GM19324 (cell line): ENCODE results near the gene BAIAP2L1.
"Not testable (repeated sequence)": the region's sequence is repeated elsewhere in the genome, so short reads cannot be mapped to it uniquely, and the experiment has no call there.

Source experiments
- ATAC-seq: cut with Tn5 transposase; IDR thresholded peaks from one replicate; pipeline ENCODE4 v1.9.1; 2021; ENCODE audit warnings: mild to moderate bottlenecking, moderate library complexity; ENCODE audit not compliant: unreplicated experiment, low FRiP score

The BAIAP2L1 gene

DNA sequence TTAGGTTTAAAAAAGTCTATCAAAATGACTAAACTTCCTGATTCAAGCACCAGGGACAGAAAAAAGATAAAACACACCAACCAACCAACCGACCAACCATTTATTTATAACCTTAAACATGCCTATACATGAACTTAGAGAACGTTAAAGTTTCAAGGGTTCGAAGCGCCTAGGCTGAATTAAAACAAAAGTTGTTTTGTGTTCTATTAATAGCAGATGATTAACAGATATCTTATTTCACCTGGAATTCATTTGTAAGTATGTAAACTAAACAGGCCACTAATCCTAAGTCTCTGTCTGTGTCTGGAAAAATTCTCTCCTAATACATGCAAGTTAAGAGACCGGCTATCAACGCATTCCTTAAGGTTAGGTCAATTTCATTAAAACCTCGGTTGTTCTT, 1.4 kb downstream of the BAIAP2L1 start:
- no peak for ATAC-seq

DNA sequence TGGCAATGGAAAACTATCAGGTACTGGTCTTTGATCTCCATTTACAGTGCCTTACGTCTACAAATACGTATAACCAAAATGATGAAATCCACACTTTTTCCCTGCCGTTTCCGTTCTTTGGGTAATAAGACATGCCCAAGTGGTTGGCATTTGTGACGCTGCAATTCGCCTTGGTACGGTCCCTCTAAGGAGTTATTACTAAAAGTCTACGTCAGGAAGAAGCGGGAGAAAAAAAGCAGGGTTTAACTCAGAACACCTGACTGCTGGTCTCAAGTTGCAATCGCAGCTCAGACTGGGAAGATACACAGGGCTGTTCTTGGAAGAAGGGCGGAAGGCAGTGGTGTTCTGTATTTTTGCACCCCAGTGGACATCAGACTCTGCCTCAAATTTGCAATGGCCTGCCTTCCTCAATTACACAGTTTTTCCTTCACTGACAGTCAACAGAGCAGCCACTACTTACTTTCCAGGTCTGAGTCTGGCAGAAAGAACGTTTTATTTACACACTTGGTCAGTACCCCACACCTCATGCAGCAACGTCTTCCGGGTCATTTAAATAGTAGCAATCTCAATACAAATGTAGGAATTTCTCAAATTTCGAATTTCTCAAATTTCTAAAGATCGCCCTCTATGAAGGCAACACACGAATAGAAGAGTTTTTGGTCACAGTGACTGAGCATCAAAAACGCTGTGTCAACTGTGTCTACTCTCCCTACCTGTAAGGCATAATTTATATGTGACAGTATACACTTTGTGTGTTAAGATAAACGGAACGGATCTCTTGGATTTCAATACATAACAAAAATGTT, 2.1 kb downstream of the BAIAP2L1 start:
- ATAC-seq: no peak

DNA sequence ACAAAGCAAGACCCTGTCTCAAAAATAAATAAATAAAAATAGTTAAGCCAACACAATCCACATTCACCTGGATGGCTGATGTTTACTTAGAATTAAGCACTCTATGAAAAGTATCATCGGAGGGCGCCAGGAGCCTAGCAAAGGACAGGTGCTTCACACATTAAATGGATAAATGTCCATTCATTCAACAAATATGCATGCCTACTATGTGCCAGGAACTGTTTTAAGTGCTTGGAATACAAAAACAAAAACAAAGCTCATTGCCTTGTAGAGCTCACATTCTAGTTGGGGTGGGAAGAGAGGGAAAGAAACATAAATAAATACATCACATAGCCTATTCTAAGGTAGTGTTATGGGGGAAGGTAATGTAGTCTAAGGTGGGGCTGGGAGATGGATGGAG, 4.1 kb downstream of the BAIAP2L1 start:
- no peak for ATAC-seq

DNA sequence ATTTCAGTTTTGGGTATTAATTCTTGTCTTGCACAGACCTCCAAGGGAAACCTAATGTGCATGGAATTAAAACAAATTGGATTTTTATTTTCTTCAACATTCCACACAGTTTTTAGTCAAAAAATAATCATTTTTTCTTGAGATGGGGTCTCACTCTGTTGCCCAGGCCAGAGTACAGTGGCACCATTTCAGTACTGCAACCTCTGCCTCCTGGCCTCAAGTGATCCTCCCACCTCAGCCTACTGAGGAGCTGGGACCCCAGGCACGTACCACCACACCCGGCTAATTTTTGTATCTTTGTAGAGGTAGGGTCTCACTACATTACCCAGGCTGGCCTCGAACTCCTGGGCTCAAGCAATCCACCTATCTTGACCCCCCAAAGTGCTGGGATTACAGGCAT, 4.9 kb downstream of the BAIAP2L1 start:
- ATAC-seq: no peak

DNA sequence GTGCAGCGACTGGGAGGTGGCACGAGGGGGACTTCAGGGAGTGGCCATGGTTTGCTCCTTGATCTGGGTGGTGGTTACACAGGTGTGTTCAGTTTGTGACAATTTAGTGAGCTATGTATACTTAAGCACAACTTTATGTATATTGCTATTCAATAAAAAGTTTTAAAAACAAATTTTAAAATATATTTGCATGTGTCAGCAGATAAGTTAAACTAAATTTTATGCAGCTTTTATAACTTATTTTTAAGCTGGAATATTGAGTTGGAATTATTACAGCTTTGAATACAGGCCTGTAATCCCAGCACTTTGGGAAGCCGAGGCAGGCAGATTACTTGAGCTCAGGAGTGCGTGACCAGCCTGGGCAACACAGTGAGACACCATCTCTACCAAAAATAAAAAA, 5.4 kb downstream of the BAIAP2L1 start:
- no peak for ATAC-seq

DNA sequence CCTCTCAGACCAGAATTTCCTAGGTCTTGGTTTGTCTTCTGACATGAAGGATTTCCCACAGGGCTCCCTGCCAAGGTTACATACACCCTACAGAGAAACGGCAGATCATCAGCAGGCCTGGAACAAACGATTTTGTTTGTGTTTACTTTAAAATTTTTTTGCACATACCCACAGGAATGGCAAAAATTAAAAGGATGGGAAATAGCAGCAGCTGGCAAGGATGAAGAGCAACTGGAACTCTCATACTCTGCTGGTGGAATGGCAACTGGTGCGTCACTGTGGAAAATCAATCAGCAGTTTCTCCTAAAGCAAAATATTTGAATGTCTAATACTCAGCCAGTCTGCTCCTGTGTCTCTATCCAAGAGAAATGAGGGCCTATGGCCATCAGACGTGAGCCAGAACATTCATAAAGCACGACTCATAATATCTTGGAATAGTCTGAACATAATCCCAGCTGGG, 6.5 kb downstream of the BAIAP2L1 start:
- no peak for ATAC-seq

DNA sequence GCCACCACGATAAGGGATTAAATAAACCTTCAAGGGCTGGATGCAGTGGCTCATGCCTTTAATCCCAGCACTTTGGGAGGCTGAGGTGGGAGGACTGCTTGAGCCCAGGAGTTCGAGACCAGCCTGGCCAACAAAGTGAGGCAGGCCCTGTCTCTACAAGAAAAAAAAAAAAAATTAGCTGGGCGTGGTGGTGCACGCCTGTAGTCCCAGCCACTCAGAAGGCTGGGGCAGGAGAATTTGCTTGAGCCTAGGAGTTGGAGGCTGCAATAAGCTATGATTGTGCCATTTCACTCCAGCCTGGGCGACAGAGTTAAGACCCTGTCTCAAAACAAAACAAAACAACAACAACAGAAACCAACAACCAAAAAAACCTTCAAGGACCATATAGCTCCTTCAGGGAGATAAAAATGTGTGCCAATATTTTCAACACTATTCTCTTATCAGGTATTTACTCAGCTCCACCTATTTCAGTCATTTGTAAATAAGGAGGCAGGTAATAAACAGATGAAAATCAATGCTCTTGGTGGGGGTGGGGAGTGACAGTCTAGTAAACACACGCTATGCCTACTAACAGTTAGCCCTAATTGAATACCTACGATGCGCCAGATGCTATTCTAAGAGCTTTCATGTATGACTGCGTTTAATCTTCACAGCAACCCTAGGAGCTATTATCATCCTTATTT, 13.2 kb downstream of the BAIAP2L1 start:
- ATAC-seq: no peak

DNA sequence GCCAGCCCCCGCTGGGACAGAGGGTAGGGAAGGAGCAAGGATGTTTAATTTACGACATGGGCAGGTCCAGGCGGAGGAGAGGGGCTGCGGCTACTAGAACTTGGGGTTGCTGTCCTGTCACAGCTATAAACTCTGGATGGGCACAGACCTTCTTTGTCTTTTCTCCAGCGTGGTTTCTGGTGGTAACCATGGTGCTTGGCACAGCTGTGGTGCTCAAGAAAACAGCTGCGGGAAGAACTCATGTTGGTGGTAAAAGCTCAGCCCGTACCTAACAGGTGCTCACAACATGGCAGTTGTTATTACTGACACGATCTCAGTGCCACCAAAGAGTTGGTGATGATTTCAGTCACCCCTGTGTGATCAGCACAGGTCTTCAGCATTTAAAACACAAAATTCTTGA, 13.8 kb downstream of the BAIAP2L1 start:
- no peak for ATAC-seq

DNA sequence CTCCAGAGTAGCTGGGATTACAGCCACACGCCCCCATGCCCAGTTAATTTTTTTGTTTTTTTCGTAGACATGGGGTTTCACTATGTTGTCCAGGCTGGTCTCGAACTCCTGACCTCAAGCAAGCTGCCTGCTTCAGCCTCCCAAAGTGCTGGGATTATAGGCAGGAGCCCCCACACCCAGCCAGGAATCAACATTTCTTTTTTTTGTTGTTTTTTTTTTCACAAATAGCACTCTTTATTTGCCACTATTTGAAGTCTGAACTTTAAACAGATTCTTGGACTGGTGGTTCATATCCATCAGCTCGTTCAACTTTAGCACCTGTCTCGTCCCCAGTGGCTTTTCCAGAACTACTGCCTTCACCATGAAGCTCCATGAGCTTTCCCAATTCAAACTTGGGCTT, 15.4 kb downstream of the BAIAP2L1 start:
- ATAC-seq: not testable (repeated sequence)

DNA sequence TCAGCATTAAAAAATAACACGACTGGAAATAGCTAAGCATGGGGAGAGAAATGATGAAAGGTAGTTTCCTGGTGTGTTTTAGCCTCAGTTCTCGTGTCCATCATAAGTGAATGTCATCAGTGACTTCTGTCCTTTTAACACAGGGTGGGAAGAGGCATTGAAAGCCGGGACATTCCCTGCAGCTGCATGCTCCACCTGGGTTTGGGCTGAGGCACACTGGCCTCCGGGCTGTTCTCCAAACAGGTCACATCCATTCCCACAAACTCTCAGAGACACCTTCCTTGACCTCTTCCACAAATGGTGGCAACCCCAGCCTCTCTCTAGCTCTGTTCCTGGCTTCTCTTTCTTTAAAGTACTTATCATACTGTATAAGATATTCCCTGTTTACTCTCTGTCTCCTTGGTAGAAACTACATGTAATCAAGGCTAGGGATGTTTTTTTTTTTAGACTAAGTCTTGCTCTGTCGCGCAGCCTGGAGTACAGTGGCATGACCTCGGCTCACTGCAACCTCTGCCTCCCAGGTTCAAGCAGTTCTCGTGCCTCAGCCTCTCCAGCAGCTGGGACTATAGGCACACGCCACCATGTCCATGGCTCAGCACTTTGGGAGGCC, 22.6 kb downstream of the BAIAP2L1 start:
- no peak for ATAC-seq

DNA sequence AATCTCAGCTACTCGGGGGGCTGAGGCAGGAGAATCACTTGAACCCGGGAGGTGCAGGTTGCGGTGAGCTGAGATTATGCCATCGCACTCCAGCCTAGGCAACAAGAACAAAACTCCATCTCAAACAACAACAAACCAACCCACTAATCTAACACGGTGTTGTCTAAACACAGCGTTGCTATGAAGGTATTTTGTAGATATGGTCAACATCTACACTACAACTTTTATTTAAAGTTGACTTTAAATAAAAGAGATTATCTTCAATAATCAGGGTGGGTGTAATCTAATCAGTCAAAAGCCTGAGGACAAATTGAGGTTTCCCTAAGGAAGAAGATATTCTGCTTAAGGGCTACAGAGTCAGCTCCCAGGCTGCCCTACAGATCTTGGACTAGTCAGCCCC, 24.2 kb downstream of the BAIAP2L1 start:
- no peak for ATAC-seq

DNA sequence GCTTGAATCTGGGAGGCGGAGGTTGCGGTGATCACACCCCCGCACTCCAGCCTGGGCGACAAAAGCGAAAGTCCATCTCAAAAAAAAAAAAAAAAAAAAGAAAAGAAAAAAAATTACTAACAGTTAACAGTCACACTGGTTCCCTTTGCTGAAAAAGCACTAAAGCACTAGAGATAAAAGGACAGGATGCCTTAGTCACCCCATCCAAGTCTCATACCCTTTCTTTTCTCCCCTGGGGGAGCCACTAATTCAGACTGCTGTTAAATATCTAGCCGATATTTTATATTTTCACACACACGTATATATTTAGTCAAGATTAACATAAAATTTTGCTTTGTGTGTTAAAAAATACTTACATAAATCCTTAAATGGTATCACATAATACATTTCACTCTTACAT, 25.2 kb downstream of the BAIAP2L1 start:
- no peak for ATAC-seq

DNA sequence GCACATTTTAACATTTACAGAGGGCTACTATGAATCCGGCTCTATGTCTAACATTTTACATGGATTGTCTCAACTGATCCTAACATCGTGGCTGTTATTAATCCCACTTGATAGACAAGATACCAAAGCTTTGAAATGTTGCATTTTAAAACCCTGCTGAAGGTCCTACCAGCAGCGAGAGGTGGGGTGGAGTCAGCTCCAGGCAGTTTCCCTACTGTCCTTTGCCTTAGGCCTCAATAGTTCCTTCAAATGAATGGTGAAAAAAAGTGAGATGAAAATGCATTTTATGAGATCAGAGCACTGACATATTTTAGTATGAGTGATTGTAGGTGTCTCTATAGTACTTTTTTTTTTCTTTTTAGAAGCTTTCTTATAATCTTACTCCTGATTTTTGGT, 26.6 kb downstream of the BAIAP2L1 start:
- ATAC-seq: no peak

DNA sequence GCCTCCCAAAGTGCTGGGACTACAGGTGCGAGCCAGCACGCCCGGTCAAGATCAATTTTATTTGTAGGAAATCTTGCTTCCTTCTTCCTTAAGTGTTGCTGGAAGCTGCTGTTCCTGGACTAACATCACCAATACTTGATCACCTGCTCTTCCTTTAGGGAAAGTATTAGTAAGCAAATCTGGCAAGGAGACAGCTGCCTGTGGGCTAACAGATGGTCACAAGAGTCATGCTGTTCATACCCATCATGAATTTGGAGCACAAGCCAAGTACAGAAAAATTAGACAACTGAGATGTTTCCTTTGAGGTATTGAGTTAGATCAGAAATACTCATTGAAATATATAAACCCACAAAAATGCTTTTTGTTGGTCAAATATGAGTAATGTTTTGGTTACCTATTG, 27.9 kb downstream of the BAIAP2L1 start:
- ATAC-seq: no peak

DNA sequence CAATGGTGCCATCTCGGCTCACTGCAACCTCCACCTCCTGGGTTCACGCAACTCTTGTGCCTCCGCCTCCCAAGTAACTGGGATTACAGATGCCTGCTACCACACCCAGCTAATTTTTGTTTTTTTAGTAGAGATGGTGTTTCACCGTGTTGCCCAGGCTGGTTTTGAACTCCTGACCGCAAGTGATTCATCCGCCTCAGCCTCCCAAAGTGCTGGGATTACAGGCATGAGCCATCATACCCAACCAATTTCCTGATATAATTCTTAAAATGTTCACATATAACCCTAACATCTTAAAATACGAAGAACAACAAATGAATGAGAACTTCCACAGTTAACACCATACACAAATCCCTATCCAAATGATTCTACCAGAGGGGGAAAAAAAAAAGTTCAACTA, 31.2 kb downstream of the BAIAP2L1 start:
- no peak for ATAC-seq

DNA sequence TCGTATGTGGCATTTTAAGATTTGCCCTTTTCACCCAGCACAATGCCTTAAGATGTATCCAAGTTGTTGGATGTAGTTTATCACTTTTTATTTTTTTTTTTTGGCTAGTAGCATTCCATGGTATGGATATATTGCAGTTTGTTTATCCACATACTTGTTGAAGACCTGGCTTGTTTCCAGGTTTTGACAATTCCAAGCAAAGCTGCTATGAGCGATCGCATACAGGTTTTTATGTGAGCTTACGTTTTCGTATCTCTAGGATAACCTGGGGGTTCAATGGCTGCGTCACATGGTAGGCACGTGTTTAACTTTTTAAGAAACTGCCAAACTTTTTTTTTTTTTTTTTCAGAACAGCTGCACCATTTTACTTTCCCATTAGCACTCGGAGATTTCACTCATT, 32.2 kb downstream of the BAIAP2L1 start:
- ATAC-seq: no peak

DNA sequence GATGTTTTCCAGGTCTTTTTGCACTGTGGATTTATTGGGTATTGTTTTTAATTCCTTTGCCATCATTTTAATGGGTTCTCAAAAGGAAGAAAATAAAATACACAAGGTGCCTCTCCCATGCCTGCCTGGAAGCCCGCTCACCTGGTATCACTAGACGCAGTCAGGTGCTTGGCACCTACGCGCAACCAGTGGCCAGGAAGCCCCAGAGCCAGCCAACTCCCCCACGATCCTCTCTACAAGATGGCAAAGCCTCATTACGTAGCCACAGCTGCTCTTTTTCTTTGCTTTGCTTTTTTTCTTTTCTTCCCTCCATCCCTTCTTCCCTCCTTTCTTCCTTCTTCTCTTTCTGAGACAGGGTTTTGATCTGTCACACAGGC, 34.3 kb downstream of the BAIAP2L1 start:
- ATAC-seq: no peak

DNA sequence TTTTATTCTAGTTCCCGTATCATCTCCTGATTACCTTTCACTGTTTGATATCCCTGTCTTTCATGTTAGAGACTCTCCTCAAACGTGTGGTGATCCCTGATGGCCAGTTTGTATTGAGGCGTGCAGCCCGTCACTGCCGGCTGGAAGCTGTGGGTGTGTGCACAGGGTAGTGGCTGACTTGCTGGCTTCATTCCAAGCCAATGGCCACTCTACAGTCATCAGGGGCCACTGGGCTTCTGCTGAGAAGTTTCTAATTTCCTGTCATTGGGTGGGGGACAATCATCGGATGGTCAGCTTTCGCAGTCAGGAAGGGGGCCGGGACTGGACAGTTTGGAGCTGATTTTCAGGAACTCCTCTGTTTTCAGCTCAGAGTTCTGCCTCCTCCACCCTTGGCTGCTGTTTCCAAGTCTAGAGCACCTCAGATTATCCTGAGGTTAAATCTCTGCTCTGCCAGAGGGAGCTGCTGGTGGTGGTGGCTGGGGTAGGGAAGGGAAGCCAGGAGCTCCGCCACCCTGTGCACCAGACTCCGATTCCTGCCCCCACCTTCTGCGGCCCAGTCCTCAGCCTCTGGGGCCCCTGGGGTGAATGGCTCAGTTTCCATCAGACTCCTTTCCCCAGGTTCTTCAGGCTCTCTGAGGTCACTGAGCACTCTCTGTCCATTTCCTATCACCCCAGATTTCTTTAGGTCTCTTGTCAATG, 34.9 kb downstream of the BAIAP2L1 start:
- no peak for ATAC-seq

DNA sequence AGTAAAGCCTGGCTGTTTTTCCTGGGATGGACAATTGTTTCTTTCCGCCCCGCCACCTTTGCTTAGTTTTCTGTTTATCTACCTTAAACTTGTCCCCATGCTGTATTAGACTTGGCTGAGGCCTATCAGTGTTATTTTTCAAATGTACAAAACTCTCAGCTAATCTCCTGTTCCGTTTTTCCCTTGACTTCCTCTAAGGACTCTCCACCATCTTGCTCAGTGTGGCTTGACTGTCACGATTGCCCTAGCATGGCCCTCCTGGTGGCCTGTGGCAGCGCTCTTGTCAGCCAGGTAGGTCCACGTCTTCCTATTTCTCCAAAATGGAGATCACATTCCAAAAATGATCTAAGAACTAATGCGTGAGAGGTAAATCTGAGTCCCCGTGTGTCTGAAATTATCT, 36.7 kb downstream of the BAIAP2L1 start:
- no peak for ATAC-seq

DNA sequence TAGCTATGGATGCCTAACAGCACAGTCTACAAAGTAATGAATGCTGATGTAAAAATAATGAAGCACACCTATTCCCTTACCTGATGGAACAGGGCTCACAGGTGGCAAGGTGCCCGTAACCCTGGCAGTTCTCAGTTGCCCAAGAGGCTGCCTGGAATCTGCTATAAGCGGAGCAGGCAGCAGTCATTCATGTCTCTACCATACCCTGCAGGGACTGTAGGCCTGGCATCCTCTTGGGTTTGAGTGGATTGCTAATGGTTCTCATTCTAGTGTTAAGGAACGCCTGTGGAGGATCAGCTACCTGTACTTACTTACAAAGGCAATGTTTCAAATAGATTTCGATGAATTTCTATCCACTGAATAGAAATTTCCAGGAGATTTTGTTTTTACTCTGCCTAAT, 38.4 kb downstream of the BAIAP2L1 start:
- ATAC-seq: no peak
